M059J (cell line): ENCODE data around the gene KLHDC8A. TPM values are rescaled to one million over a fixed set of nuclear protein-coding genes. Genes with fewer than 3 reads are reported as not detected.

Experiments used
- DNase-seq: peaks from one replicate; pipeline ENCODE4 v3.0.0-alpha.2; 2012; ENCODE audit warnings: low read depth
- total RNA-seq: library from RNA; depleted of rRNA; stranded (reverse); fragments of >200 nt; shearing (Covaris generic); gene quantifications from 2 replicates; pipeline ENCODE4 v1.2.3, GENCODE V29; 2014

Gene KLHDC8A
- total RNA-seq, 1 experiment from 2014 or later: not detected

DNA sequence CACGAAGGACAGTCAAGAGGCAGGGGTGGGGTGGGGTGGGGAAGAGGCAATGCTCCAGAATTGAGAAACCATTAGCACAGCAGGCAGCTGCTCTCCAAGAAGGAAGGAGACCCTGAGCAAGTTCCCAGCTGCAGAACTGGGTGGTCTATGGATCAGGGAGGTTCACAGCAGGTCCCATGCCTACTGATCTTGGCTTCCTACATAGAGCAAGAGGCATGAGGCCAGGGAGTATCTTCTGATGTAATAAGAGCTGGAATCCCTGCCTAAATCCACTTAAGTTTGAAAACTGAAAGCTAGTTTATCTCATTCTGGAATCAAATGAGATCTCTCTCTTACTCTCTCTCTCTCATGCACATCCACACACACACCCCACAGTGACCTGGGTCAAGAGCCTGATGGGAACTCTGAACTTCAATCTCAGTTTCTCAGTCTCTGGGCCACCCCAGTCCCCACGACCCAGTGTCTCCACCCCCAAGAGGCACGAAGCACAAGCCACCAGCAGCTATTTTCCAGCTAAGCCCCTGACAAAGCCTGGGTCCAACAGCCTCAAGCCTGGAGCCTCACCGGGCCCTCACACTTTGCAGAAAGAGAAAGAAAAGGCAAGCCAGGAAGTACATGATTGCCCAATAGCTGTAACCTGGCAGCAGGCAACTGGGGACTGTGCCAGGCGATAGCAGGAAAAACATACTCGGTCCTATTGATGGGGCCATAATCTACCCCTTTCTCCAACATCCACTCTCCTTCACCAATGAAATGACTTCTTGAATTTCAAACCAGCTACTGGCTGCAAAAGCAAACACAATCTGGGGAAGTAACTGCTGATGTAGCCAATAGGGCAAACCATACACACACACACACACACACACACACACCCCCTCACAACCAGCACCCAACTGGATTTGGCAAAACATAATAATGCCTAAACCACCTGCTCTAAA lies 37.4 kb downstream of the KLHDC8A start:
- DNase-seq: peak; percentile 89

DNA sequence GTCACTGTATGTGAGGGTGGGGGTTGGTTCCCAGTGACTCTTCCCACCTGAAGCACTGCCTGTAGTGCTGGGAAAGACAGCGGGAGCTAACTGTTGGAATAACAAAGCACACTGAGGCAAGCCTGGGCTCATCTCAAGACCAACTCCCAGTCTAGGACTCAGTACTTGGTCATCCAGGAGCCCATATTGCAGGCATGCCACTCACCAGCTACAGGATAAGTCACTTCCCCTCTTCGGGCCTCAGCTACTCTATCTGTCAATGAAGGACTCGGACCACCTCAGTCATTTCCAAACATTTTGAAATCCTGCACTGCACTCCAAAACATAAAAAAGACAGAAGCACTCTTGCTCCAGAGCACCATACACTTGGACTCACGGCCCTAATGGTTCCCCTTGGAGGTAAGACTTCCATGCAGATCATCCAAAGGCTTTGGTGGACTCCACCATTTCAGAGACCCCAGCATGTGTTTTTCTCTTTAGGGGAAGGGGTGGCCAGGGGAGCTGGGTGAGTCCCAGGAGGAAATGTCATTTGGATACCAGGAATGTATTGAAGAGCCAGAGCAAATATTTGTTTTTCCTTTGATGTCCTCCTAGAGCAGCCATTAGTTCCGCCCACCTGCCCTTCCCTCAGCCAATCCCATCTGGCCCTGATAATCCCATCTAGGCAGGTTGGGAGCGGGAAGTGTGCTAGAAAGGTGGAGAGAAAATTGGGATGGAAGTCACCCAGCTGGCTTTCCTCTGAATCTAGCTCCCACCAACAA lies 38.3 kb downstream of the KLHDC8A start:
- no peak for DNase-seq

DNA sequence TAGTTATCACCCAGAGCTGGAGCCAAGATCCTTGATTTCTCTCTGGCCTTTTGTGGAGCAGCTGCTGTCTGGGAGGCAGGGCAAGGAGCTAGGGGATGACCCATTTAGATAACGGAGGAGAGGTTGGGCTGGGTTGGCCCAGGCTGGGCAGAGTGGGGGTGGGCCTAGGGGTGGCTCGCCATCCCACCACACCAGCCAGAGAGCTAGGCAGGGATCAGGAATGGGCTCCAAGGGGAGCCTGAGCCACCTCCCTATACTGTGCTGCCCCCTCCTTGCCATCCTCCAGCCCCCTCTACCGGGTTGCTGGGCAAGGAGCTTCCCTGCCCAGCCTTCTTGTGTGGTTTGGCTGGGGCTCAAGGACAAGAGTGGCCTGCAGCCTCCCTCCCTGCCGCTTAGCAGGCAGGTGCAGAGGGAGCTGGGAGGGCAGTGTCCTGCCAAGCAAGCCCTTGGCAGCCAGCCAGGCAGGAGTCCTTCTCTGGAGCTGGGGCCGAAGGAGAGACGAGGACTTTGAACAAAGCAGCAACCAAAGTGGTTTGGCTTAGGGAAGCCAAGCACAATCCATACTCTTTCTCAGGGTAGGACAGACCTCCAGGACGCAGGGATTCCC lies 39.3 kb downstream of the KLHDC8A start:
- DNase-seq: peak; percentile 92

DNA sequence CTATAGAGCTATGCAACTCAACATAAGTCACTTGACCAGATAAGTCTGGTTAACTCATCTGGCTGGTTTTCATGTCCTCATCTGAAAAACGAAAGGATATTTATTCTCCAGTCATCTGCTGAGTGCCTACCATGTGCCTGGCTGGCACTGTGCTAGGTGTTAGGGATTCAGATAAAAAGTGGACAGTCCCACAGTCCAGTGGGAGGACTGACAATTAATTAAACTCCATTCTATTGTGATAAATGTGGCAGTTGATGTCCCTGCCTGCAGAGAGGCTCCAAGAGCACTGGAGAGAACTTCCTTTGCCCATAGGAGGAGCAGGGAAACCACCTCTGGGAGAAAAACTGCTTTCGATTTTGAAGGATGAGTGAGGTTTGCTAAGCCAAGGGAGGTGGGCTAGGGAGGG lies 40.6 kb downstream of the KLHDC8A start:
- DNase-seq: peak; percentile 18

DNA sequence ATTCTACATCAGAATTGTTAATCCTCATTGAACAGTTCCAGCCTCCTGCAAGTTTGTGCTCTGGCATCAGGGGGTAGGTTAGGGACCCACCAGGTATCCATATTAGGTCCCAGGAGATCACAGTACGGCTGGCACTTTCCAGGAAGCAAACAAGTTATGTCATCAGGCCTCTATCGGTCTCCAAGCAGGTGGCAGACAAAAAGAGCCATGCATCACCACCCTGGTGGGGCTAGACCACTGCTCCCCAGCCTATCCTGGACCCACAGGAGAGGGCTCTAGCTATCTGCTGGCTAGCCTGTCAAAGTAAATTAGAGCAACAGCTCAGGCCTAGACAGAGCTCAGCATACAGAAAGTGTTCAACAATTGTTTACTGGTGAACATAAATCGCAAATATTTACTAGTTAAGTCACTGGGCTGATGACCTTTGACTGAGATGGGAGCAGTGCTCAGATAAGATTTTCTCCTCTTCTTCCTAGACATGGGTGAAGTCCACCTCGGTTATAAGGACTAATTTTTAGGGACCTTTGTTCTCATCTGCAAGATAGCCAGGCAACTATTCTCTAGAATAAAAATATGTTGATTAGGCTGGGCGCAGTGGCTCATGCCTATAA lies 41.6 kb downstream of the KLHDC8A start:
- no peak for DNase-seq

DNA sequence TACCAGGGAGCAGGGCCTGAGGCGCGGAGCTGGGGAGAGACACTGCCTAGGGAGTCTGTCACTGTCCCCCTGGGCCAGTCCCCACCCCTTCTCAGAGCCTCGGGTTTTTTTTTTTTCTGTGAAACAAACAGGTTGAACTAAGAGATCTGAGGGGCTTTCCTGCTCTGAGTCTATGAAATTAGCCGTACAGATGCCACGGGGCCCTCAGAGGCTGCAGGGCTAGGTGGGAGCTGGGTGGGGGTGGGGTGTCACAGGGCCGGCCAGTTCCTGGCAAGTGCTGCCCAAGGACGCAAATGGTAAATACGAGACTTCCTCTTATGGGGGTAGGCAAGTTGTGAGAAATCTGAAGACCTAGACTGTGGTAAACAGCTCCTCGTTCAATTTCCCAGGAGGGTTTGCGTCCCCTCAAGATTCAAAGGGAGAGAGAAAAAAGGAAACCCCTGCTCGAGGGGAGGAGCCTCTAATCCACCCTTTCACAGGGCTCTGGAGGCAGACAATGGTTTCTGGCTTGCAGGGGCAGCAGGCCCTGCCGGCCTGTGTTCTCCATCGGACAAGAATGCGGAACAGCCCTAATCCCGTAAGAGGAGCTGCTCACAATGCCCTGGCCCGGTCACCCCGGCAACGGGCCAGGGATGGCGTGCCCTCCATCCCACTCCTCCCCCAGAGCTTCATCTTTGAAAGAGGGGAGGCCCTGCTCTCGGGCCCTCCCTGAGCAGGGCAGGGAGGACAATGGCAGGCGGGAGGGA lies 43.0 kb downstream of the KLHDC8A start:
- DNase-seq: peak; percentile 80

DNA sequence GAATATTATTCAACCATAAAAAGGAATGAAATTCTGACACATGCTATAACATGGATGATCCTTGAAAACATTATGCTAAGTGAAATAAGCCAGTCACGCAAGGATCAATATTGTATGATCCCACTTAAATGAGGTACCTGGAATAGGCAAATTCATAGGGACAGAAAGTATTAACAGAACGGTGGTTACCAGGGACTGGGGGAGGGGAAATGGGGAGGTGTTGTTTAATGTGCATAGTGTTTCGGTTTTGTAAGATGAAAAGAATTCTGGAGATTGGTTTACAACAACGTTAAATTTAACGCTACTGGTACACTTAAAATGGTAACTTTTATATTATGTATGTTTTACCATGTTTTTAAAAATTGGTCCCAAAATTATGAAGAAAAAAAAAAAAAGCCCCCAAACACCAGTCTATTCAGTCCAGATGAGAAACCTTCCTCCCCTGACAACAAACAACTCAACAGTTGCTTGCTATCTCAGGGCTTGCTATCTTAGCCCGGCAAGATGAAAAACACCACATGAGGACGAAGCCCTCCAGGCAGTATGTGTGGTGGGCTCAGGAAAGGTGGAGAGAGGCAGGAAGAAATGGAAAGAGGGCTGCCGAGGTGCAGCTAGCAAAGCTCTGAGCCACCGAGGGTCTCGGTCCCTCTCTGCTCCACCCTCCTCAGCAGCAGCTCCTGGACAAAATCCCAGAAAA lies 43.7 kb downstream of the KLHDC8A start:
- no peak for DNase-seq

DNA sequence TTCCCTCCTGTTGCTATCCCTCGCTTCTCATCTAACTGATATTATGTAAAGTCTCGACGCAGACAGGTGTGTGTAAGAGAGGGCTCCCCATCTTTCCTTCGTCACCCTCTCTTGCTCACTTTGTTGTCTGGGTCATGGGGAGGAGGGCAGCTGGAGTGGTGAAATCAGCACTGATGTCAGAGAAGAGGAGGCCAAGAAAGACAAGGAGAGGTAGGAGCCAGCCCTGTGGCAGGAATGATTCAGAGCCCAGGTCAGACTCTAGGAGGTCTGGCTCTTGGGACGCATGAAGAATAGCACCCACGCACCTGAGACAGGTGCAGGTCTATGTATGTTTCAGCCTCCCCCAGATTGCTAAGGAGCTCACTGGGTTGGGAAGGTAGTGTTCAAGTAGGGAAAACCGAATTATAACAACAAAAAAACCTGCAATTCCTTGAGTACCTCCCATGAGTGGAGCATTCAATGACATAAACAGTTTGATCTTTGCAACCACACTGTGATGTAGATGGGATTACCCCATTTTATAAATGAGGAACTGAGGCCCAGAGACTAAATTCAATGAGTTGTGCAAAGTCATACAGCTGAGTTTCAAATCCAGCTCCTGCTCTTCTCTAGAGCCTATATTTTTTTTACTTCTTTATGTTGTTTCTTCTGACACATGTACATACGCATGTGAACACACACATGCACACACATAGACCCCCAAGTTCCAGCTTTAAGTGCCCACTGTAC lies 45.6 kb downstream of the KLHDC8A start:
- no peak for DNase-seq

DNA sequence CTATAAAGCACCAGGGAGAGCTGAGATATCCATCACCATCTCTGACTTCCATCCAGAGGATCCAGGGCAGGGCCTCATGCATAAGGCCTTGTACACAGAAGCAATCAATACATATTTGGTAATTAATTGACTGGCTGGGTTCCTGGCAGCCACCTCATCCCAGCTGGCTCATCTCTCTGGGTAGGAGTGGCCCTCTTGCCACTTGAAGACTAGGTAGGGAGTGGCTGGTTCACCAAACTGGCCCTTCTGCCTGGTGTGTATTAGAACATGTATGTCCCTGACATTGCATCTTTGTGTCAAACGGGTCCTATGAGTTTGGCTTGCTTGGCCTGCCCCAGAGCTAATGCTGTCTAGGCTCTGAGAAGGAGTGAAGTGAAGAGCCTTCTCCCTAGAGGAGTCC lies 47.0 kb downstream of the KLHDC8A start:
- no peak for DNase-seq

DNA sequence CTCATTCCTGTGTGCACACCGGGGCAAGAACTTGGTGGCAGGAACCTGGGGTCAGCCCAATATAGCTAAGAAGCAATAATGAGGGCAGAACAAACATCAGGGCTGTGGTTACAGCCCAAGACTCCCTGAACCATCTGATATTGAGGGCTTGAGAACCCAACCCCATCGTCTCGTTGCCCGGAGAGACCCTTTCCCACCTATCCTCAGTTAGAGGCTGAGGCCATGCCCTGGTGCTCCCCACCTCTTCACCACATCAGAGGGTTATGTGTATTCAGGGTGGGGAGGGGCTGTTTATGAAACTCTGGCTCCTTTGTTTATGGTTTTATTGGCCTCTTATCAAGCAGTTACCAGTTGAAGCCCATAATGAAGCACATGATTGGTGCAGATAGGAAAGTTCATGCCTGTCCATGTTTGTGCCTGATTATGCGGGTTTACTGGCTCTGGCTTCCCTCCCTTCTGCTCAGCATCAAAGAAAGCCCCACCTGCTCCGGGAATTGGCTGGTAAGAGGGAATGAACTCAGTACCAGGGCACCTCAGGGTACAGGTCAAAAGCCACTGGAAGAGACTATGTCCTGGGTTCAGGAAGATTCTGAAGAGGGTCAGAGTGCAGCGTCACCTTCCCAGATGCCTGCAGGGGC lies 49.7 kb downstream of the KLHDC8A start:
- no peak for DNase-seq

DNA sequence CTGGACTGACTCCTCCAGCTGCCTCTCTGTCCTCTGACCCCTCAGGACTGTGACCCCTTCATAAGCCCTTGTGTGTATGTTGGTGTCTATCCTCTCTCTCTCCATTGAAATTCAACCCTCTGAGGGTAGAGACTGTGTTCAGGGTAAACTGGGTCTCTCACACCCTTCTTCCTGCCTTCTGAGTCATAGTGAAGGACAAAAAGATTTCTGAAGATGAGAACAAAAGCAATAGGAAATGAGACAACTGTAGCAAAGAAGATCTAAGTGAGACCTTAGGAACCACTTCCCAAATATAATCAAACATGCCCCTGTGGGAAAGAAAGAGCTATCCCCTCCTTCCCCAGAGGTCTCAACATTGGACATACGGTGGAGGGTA lies 52.0 kb downstream of the KLHDC8A start:
- DNase-seq: no peak

DNA sequence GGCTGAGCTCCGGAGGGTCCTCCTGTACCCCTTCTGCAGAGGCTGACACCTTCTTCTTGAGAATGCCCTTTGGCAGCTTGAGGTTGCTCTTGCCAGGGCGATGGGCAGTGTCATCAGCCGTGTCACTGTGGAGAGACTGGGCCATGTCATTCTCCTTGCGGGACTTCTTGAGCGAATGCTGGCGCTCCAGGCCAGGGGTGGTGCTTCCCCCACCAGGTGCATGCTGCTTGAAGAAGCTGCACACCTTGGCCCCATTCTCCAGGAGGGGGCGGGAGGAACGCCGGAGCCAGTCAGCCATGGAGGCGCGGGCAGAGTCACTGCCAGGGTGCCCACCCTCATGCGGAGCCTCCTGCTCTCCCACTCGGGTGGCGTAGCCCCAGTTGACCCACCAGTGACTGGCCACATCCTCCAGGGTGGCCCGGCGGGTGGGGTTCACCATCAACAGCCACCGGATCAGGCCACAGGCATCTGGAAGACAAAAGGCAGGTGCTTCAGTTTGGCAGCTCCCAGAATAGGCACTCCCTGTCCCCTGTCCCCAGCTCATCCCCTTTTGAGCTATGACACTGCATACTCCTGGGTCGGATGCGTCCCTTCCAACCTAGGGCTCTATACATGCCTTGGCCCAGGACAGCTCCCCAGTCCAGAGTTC lies 52.6 kb downstream of the KLHDC8A start:
- DNase-seq: no peak

DNA sequence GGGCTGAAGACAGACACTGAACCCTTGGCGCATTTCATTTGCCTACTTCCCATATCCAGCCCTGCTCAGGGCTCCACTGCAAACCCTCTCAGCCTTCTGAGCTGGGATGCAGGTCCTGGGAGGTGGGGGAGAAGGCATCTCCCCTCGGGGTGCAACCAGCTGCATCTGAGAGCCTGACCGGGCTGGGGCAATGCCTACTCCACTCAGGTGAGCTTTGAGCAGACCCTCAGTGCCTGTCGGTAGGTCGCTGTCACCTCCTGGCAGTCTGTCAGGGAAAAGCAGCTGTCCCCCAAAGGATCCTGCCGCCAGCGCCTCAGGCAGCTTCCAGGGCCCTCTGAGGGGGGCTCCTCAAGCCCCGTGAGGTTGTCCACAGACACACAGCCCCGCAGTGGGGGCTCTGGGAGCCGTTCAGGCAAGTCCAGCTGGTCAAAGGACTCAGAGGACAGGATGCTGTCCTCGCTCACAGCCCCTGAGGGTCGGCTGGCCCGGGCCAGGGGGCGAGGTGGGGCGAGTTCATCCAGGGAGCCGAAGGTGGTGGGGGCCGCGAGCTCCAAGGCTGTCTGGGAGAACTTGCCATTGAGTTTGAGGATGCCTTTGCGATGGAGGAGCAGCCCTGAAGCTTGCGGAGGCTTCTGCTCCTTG lies 53.4 kb downstream of the KLHDC8A start:
- DNase-seq: no peak

DNA sequence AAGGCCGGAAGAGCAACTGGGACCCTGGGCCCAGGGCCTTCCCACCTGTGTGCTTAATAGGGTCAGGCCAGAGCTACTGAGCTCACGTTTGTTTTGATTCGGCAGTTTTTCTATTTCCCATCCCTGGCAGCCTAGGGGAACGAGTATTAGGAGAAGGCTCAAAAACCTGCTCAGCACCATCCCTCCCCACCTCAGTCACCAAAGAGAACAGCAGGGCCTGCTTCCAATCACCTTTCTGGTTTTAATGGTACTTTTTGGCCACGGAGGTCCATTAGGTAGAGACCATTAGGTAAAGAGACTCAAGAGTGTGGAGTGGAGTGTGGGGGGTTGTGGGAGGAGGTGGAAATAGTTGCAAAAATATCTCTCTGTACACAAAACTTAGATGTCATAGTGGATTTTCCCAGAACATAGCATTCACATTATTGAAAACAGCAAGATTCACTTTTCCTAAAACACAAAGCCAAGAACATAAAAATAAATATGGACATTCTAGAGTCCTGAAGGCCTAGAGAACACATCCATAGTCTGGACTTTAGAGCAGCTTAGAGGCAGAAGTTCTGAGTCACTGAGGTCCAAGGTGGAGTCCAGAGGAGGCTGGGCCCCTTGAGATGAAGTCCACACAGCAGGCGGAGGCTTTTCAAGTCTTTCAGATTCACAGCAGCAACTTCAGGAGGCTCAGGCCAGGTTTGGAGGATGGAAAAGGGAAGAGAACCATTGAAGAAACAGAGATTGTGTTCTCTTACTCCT lies 54.7 kb downstream of the KLHDC8A start:
- peak; percentile 59 for DNase-seq

DNA sequence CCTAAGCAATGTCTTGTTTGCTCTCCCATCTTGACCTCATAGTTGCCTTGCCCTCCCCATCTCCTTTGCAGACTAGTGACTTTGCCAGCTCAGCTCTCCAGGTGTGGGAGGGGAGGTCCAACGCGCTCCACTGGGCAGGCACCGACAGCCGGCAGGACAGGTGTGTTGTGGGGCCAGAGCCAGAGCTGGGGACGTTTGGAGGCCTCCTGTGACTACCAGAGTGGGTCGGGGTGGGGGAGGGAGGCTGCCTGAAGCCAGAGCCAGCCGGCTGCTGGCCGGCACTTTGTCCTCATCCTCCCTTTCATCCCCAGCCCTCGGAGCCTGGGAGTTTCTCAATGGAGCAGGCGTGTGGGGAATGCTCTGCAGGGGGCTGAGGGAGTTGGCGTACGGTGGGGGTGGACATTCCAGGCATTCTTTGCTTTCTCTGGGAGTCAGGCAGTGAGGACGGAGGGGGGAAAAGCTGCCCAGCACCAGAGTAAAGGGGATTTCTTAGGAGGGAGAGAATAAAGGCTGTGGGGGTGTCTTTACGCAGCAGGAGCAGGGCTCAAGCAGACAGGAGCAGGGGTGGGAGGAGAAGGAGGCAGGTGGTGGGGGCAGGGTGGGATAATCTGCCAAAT lies 55.4 kb downstream of the KLHDC8A start:
- DNase-seq: peak; percentile 96

DNA sequence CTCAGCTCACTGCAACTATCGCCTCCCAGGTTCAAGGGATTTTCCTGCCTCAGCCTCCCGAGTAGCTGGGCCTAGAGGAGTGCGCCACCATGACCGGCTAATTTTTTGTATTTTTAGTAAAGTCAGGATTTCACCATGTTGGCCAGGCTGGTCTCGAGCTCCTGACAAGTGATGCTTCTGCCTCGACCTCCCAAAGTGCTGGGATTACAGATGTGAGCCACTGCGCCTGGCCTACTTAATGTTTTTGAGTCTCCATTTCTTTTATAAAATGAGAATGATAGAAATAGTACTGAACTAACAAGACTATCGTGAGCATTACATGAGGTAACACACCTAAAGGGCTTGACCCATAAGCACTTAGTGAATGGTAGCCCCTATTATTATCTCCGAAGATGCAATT lies 56.6 kb downstream of the KLHDC8A start:
- DNase-seq: no peak
